A673 (cell line): ENCODE results near the gene MPZL1. TPM values are rescaled to one million over a fixed set of nuclear protein-coding genes. Genes with fewer than 3 reads are reported as not detected.

ENCODE experiments used
- BruUV-seq: library from RNA; stranded (reverse); fragments of 400-500 nt; replicated peaks from 2 replicates; lab custom pipeline; 2021; lab: Mats Ljungman, UMichigan
- CTCF ChIA-PET: fragments of 300-600 bp; sonication (Branson Sonifier 250); formaldehyde crosslinking; loops from one replicate; lab custom pipeline; 2022; ENCODE audit warnings: antibody characterized with exemption; lab: Charles Lee
- POLR2A ChIA-PET: fragments of 300-600 bp; sonication (Branson Sonifier 250); formaldehyde crosslinking; loops from one replicate; lab custom pipeline; 2022; ENCODE audit warnings: antibody characterized with exemption; ENCODE audit not compliant: low non-redundant PET; lab: Charles Lee
- DNase-seq: peaks from one replicate; pipeline ENCODE4 v3.0.0-alpha.2; 2015; ENCODE audit warnings: low spot score
- H3K27ac ChIP-seq: fragments of 200-600 bp; sonication (generic); 2 replicates; pipeline ENCODE4 v1.5.1; 2016; ENCODE audit warnings: mixed run types, low read depth, mild to moderate bottlenecking, mixed read lengths, antibody characterized with exemption, low read length; ENCODE audit not compliant: poor library complexity, severe bottlenecking
- H3K27me3 ChIP-seq: fragments of 200-600 bp; sonication (generic); replicated peaks from 2 replicates; pipeline ENCODE4 v1.6.1; 2017; ENCODE audit warnings: mixed run types, low read depth, mild to moderate bottlenecking, mixed read lengths, antibody characterized with exemption, low read length; ENCODE audit not compliant: insufficient read depth, poor library complexity
- H3K36me3 ChIP-seq: fragments of 200-600 bp; sonication (generic); 2 replicates; pipeline ENCODE4 v1.6.1; 2016; ENCODE audit warnings: mixed run types, mild to moderate bottlenecking, mixed read lengths, antibody characterized with exemption, low read length; ENCODE audit not compliant: insufficient read depth, poor library complexity, severe bottlenecking
- H3K4me1 ChIP-seq: fragments of 200-600 bp; sonication (generic); 2 replicates; pipeline ENCODE4 v1.6.1; 2017; ENCODE audit warnings: mixed run types, mild to moderate bottlenecking, mixed read lengths, antibody characterized with exemption, low read length; ENCODE audit not compliant: insufficient read depth, poor library complexity, severe bottlenecking
- H3K4me3 ChIP-seq: fragments of 200-600 bp; sonication (generic); 2 replicates; pipeline ENCODE4 v1.5.1; 2016; ENCODE audit warnings: low read depth, mixed run types, mild to moderate bottlenecking, mixed read lengths, low read length; ENCODE audit not compliant: poor library complexity, severe bottlenecking
- H3K9me3 ChIP-seq: fragments of 200-600 bp; sonication (generic); 2 replicates; pipeline ENCODE4 v1.6.1; 2016; ENCODE audit warnings: mixed run types, low read depth, mild to moderate bottlenecking, mixed read lengths, antibody characterized with exemption, low read length; ENCODE audit not compliant: poor library complexity, severe bottlenecking
- EZH2 ChIP-seq: fragments of 200-600 bp; sonication (generic); IDR thresholded peaks from 2 replicates; pipeline ENCODE4 v1.6.1; 2017; ENCODE audit warnings: borderline replicate concordance, low read depth, mild to moderate bottlenecking, mixed read lengths, antibody characterized with exemption, low read length; ENCODE audit not compliant: poor library complexity, severe bottlenecking
- intact Hi-C: fragments of 100-400 bp; cut with micrococcal nuclease; formaldehyde crosslinking; loops from one replicate; pipeline ENCODE4 v1.10.0; 2022; ENCODE audit not compliant: unreplicated experiment
- total RNA-seq: library from RNA; stranded (reverse); gene quantifications from 2 replicates; pipeline ENCODE4 v1.2.3, GENCODE V29; 2021
- TF ChIP-seq, protein P1 (sequence below): fragments of 300-800, 200-600 bp; sonication (generic); conservative IDR thresholded peaks from 2 replicates; pipeline ENCODE4 v1.5.1; 2017; ENCODE audit warnings: low read depth, mild to moderate bottlenecking, antibody characterized with exemption, low read length, moderate library complexity, mixed read lengths

Gene MPZL1
- total RNA-seq, 1 experiment from 2014 or later: 87.8 TPM

DNA sequence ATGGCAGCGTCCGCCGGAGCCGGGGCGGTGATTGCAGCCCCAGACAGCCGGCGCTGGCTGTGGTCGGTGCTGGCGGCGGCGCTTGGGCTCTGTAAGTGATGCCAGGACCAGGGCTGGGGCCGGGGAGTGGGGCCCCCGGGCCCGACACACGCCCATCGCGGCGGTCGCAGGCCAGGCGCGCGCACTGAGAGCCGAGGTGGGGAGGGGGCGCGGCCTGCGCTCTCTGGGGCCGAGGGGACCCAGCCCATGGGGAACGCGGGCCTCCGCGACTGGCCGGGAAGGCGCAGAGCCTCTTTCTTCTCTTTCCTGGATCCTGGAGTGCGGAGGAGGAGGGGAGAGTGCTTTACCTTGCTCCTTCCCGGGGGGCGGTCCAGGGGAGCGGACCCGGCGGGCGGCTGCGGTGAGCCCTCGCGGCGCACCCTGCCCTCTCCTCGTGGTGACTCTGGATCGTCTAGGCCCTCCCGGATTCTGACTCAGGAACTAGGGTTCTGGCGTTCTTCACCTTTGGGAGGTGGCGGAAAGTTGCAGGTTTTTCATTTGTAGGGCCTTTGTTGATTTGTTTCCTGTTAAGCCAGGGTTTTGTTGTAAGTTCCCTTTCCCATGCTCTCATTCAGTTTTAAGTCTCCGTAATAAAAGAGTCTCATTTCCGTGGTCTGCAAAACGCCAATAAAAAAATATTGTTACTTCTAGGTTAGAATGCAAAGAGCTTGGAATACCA is 529 bp downstream of the MPZL1 start:
- TF ChIP-seq EZH2: no peak
- TF ChIP-seq, protein P1, sequence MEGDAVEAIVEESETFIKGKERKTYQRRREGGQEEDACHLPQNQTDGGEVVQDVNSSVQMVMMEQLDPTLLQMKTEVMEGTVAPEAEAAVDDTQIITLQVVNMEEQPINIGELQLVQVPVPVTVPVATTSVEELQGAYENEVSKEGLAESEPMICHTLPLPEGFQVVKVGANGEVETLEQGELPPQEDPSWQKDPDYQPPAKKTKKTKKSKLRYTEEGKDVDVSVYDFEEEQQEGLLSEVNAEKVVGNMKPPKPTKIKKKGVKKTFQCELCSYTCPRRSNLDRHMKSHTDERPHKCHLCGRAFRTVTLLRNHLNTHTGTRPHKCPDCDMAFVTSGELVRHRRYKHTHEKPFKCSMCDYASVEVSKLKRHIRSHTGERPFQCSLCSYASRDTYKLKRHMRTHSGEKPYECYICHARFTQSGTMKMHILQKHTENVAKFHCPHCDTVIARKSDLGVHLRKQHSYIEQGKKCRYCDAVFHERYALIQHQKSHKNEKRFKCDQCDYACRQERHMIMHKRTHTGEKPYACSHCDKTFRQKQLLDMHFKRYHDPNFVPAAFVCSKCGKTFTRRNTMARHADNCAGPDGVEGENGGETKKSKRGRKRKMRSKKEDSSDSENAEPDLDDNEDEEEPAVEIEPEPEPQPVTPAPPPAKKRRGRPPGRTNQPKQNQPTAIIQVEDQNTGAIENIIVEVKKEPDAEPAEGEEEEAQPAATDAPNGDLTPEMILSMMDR: no peak
- ChIA-PET POLR2A (no interaction called here), CTCF (interaction anchor here (1.0 kb wide), 1 partner anchor 81 kb away, joined by 4 read pairs; no protein-coding TSS in a partner anchor)
- intact Hi-C loops: no loop called here
- Histone ChIP-seq H3K27ac (peak overlapping the region; percentile 80), H3K27me3 (no peaks in the 10 kb centered on the region), H3K9me3 (no peaks in the 10 kb centered on the region), H3K4me1 (peaks cover 13% of the 10 kb centered on the region), H3K36me3 (no peaks in the 10 kb centered on the region), H3K4me3 (peak overlapping the region; percentile 97)
- no TSS peak for BruUV-seq
- DNase-seq: peak; percentile 25

GRCh38 chr1:167722870-167723251 is 1.1 kb downstream of the MPZL1 start:
- Histone ChIP-seq H3K4me1 (peaks cover 13% of the 10 kb centered on the region), H3K27ac (peak overlapping the region; percentile 80)

GRCh38 chr1:167723707-167724323 is 2.0 kb downstream of the MPZL1 start:
- Histone ChIP-seq H3K4me1 (peaks cover 13% of the 10 kb centered on the region), H3K4me3 (peak overlapping the region; percentile 97), H3K27me3 (no peaks in the 10 kb centered on the region), H3K36me3 (no peaks in the 10 kb centered on the region), H3K9me3 (no peaks in the 10 kb centered on the region), H3K27ac (no peak overlapping the region)
- TF ChIP-seq, protein P1: no peak
- TF ChIP-seq EZH2: no peak
- intact Hi-C loops: no loop called here
- ChIA-PET POLR2A (no interaction called here), CTCF (no interaction called here)
- DNase-seq: no peak
- BruUV-seq: no TSS peak

More at GRCh38 chr1:167722870-167723251, 1.1 kb downstream of the MPZL1 start:
- ChIA-PET POLR2A (no interaction called here), CTCF (no interaction called here)
- intact Hi-C loops: no loop called here
- TF ChIP-seq, protein P1: no peak
- no peak for TF ChIP-seq EZH2
- DNase-seq: no peak
- Histone ChIP-seq H3K4me3 (peak overlapping the region; percentile 97), H3K9me3 (no peaks in the 10 kb centered on the region), H3K36me3 (no peaks in the 10 kb centered on the region), H3K27me3 (no peaks in the 10 kb centered on the region)
- no TSS peak for BruUV-seq
